Hepatocyte (in vitro differentiated cells): ENCODE results near the gene SLC38A1. TPM values are rescaled to one million over a fixed set of nuclear protein-coding genes. Genes with fewer than 3 reads are reported as not detected.

Experiments used
- DNase-seq: peaks from one replicate; pipeline ENCODE4 v3.0.0-alpha.2; 2016; ENCODE audit warnings: low spot score
- H2AFZ ChIP-seq: fragments of 200-600 bp; sonication (generic); 2 replicates; pipeline ENCODE4 v1.6.0; 2016; ENCODE audit warnings: antibody characterized with exemption, mild to moderate bottlenecking
- H3K27ac ChIP-seq: fragments of 200-600 bp; sonication (generic); 2 replicates; pipeline ENCODE4 v1.5.1; 2016; ENCODE audit warnings: mild to moderate bottlenecking
- H3K27me3 ChIP-seq: fragments of 200-600 bp; sonication (generic); 2 replicates; pipeline ENCODE4 v1.6.1; 2016
- H3K36me3 ChIP-seq: fragments of 200-600 bp; sonication (generic); replicated peaks from 2 replicates; pipeline ENCODE4 v1.5.1; 2016; ENCODE audit warnings: low read depth; ENCODE audit not compliant: insufficient read depth
- H3K4me1 ChIP-seq: fragments of 200-600 bp; sonication (generic); 2 replicates; pipeline ENCODE4 v1.5.1; 2016; ENCODE audit warnings: mild to moderate bottlenecking, moderate library complexity; ENCODE audit not compliant: insufficient read depth
- H3K4me2 ChIP-seq: fragments of 200-600 bp; sonication (generic); 2 replicates; pipeline ENCODE4 v1.6.0; 2016
- H3K4me3 ChIP-seq: fragments of 200-600 bp; sonication (generic); 2 replicates; pipeline ENCODE4 v1.5.1; 2016; ENCODE audit warnings: mild to moderate bottlenecking
- H3K79me2 ChIP-seq: fragments of 200-600 bp; sonication (generic); 2 replicates; pipeline ENCODE4 v1.6.0; 2017; ENCODE audit warnings: mild to moderate bottlenecking
- H3K9me2 ChIP-seq: fragments of 200-600 bp; sonication (generic); replicated peaks from 2 replicates; pipeline ENCODE4 v1.6.0; 2017; ENCODE audit warnings: mild to moderate bottlenecking; ENCODE audit not compliant: insufficient read depth
- H3K9me3 ChIP-seq: fragments of 200-600 bp; sonication (generic); 2 replicates; pipeline ENCODE4 v1.5.1; 2016; ENCODE audit warnings: low read depth, mild to moderate bottlenecking
- H4K20me1 ChIP-seq: fragments of 200-600 bp; sonication (generic); 2 replicates; pipeline ENCODE4 v1.6.0; 2016; ENCODE audit warnings: mild to moderate bottlenecking; ENCODE audit not compliant: insufficient read depth, poor library complexity, severe bottlenecking
- CTCF ChIP-seq: fragments of 200-600 bp; sonication (generic); IDR thresholded peaks from 2 replicates; pipeline ENCODE4 v1.5.1; 2016; ENCODE audit warnings: antibody characterized with exemption, mild to moderate bottlenecking; ENCODE audit not compliant: poor library complexity
- EZH2 ChIP-seq: fragments of 200-600 bp; sonication (generic); IDR thresholded peaks from 2 replicates; pipeline ENCODE4 v1.6.1; 2016; ENCODE audit warnings: antibody characterized with exemption, mild to moderate bottlenecking, borderline replicate concordance
- EZH2phosphoT487 ChIP-seq: fragments of 200-600 bp; sonication (generic); IDR thresholded peaks from one replicate; pipeline ENCODE4 v1.6.1; 2018; ENCODE audit warnings: antibody characterized with exemption, mild to moderate bottlenecking, low read depth, moderate library complexity; ENCODE audit not compliant: unreplicated experiment, severe bottlenecking
- WGBS: methylation state at CpG from one replicate; pipeline ENCODE4 v1.1.6; 2016; ENCODE audit warnings: low lambda C conversion rate; ENCODE audit errors: missing lambda C conversion rate; 5-methylcytosine and 5-hydroxymethylcytosine counted together
- polyA plus RNA-seq: library from polyadenylated mRNA; unstranded; fragments of >200 nt; fragmentation: Nextera tagmentation; extraction: Ambion mirVana; gene quantifications from 2 replicates; pipeline ENCODE4 v1.2.1, GENCODE V29; 2016
- total RNA-seq: library from RNA; depleted of rRNA; stranded (reverse); fragments of >200 nt; gene quantifications from 2 replicates; pipeline ENCODE4 v1.2.3, GENCODE V29; 2014

Gene SLC38A1
- total and polyA plus RNA-seq, 2 experiments from 2014 or later: 48.2 to 86.8 TPM

GRCh38 chr12:46224386-46224785 lies 44.5 kb downstream of the SLC38A1 start:
- WGBS: 96% methylated on average over 1 of the region's 1 CpG
- no peaks in the 10 kb centered on the region for H3K9me3 ChIP-seq

GRCh38 chr12:46223047-46223446 lies 45.8 kb downstream of the SLC38A1 start:
- Histone ChIP-seq H3K4me2 (no peak overlapping the region), H3K79me2 (peaks cover 24% of the 10 kb centered on the region), H3K4me1 (no peaks in the 10 kb centered on the region), H3K4me3 (no peak overlapping the region), H2AFZ (no peak overlapping the region), H3K27ac (no peak overlapping the region), H3K36me3 (no peaks in the 10 kb centered on the region), H3K9me2 (no peaks in the 10 kb centered on the region), H3K27me3 (no peaks in the 10 kb centered on the region), H4K20me1 (no peaks in the 10 kb centered on the region), H3K9me3 (no peaks in the 10 kb centered on the region)
- over 99% methylated on average over 5 of the region's 5 CpGs for WGBS
- TF ChIP-seq EZH2 (no peak), CTCF (no peak), EZH2phosphoT487 (no peak)
- no peak for DNase-seq

More at GRCh38 chr12:46224386-46224785, 44.5 kb downstream of the SLC38A1 start:
- no peak overlapping the region for H3K27ac ChIP-seq
- no peaks in the 10 kb centered on the region for H3K36me3 ChIP-seq
- H4K20me1 ChIP-seq: no peaks in the 10 kb centered on the region
- H2AFZ ChIP-seq: no peak overlapping the region
- peaks cover 24% of the 10 kb centered on the region for H3K79me2 ChIP-seq
- no peak overlapping the region for H3K4me2 ChIP-seq
- TF ChIP-seq EZH2 (no peak), EZH2phosphoT487 (no peak), CTCF (no peak)
- H3K9me2 ChIP-seq: no peaks in the 10 kb centered on the region
- H3K27me3 ChIP-seq: no peaks in the 10 kb centered on the region
- no peak for DNase-seq
- no peaks in the 10 kb centered on the region for H3K4me1 ChIP-seq
- no peak overlapping the region for H3K4me3 ChIP-seq

GRCh38 chr12:46222636-46223035 lies 46.2 kb downstream of the SLC38A1 start:
- Histone ChIP-seq H4K20me1 (no peaks in the 10 kb centered on the region), H3K4me1 (no peaks in the 10 kb centered on the region), H3K9me3 (no peaks in the 10 kb centered on the region), H3K9me2 (no peaks in the 10 kb centered on the region), H2AFZ (no peak overlapping the region), H3K4me3 (no peak overlapping the region), H3K27me3 (no peaks in the 10 kb centered on the region), H3K27ac (peak overlapping the region; percentile 65), H3K79me2 (peaks cover 22% of the 10 kb centered on the region), H3K4me2 (no peak overlapping the region), H3K36me3 (no peaks in the 10 kb centered on the region)
- 83% methylated on average over 1 of the region's 1 CpG for WGBS
- TF ChIP-seq CTCF (no peak), EZH2phosphoT487 (no peak), EZH2 (no peak)
- DNase-seq: no peak
